ENCODE measurements around the gene NFYC. TPM values are rescaled to one million over a fixed set of nuclear protein-coding genes. Genes with fewer than 3 reads are reported as not detected.

Gene NFYC
- polyA plus RNA-seq, 4 donors, result 35.7 to 68.9 (median 42.6) TPM

- 85 to 93% (median 89%) methylated on average over 4 of the region's 4 CpGs for WGBS, 3 donors
- DNase-seq, result no peak
- H3K4me1 ChIP-seq (ENCODE audit: control insufficient read depth in 3 of 3, insufficient read depth in 2 of 3, low read depth in 1 of 3, low read length in 2 of 3), result peaks cover 0 to 3% (median 2%) of the 10 kb centered on the region in 3 donors
- H3K36me3 ChIP-seq (ENCODE audit: control insufficient read depth in 3 of 3, insufficient read depth in 2 of 3, low read depth in 1 of 3, low read length in 3 of 3), result no peaks in the 10 kb centered on the region
- H3K27ac ChIP-seq (ENCODE audit: low read depth in 1 of 3, low read length in 2 of 3), result no peak overlapping the region
- H3K4me3 ChIP-seq (ENCODE audit: low read depth in 1 of 3, low read length in 3 of 3), result no peak overlapping the region
- no peaks in the 10 kb centered on the region for H3K9me3 ChIP-seq (ENCODE audit: control insufficient read depth in 2 of 2, insufficient read depth in 1 of 2, low read depth in 1 of 2, low read length in 1 of 2)
- peaks cover 0 to 2% (median 0%) of the 10 kb centered on the region in 3 donors for H3K27me3 ChIP-seq (ENCODE audit: control insufficient read depth in 3 of 3, insufficient read depth in 3 of 3, low read length in 3 of 3)
- no peak for FAIRE-seq
These were observed 18.1 kb upstream of the NFYC start for GRCh38 chr1:40673452-40673851.

- Histone ChIP-seq H3K4me3 (ENCODE audit: low read depth in 1 of 3, low read length in 3 of 3) (no peak overlapping the region), H3K27me3 (ENCODE audit: control insufficient read depth in 3 of 3, insufficient read depth in 3 of 3, low read length in 3 of 3) (peaks cover 0 to 2% (median 0%) of the 10 kb centered on the region in 3 donors), H3K27ac (ENCODE audit: low read depth in 1 of 3, low read length in 2 of 3) (no peak overlapping the region), H3K36me3 (ENCODE audit: control insufficient read depth in 3 of 3, insufficient read depth in 2 of 3, low read depth in 1 of 3, low read length in 3 of 3) (no peaks in the 10 kb centered on the region), H3K4me1 (ENCODE audit: control insufficient read depth in 3 of 3, insufficient read depth in 2 of 3, low read depth in 1 of 3, low read length in 2 of 3) (no peaks in the 10 kb centered on the region), H3K9me3 (ENCODE audit: control insufficient read depth in 2 of 2, insufficient read depth in 1 of 2, low read depth in 1 of 2, low read length in 1 of 2) (no peaks in the 10 kb centered on the region)
- 29 to 70% (median 48%) methylated on average over 1 of the region's 1 CpG for WGBS, 3 donors
- DNase-seq (no peak), FAIRE-seq (no peak)
These were observed 15.0 kb upstream of the NFYC start for GRCh38 chr1:40676501-40676900.

- H3K27ac ChIP-seq (ENCODE audit: low read depth in 1 of 3, low read length in 2 of 3), result no peak overlapping the region
- DNase-seq, result no peak
- H3K36me3 ChIP-seq (ENCODE audit: control insufficient read depth in 3 of 3, insufficient read depth in 2 of 3, low read depth in 1 of 3, low read length in 3 of 3), result no peaks in the 10 kb centered on the region
- WGBS, 3 donors, result 93 to 97% (median 94%) methylated on average over 2 of the region's 2 CpGs
- H3K9me3 ChIP-seq (ENCODE audit: control insufficient read depth in 2 of 2, insufficient read depth in 1 of 2, low read depth in 1 of 2, low read length in 1 of 2), result no peaks in the 10 kb centered on the region
- H3K4me1 ChIP-seq (ENCODE audit: control insufficient read depth in 3 of 3, insufficient read depth in 2 of 3, low read depth in 1 of 3, low read length in 2 of 3), result no peaks in the 10 kb centered on the region
- H3K4me3 ChIP-seq (ENCODE audit: low read depth in 1 of 3, low read length in 3 of 3), result no peak overlapping the region
- H3K27me3 ChIP-seq (ENCODE audit: control insufficient read depth in 3 of 3, insufficient read depth in 3 of 3, low read length in 3 of 3), result peaks cover 0 to 2% (median 0%) of the 10 kb centered on the region in 3 donors
- FAIRE-seq, result no peak
These were observed 12.1 kb upstream of the NFYC start for GRCh38 chr1:40679165-40679953.

GRCh38 chr1:40684669-40685068 is 6.8 kb upstream of the NFYC start:
- Histone ChIP-seq H3K27ac (ENCODE audit: low read depth in 1 of 3, low read length in 2 of 3) (no peak overlapping the region), H3K4me1 (ENCODE audit: control insufficient read depth in 3 of 3, insufficient read depth in 2 of 3, low read depth in 1 of 3, low read length in 2 of 3) (no peaks in the 10 kb centered on the region), H3K4me3 (ENCODE audit: low read depth in 1 of 3, low read length in 3 of 3) (no peak overlapping the region), H3K36me3 (ENCODE audit: control insufficient read depth in 3 of 3, insufficient read depth in 2 of 3, low read depth in 1 of 3, low read length in 3 of 3) (peaks cover 0 to 7% (median 0%) of the 10 kb centered on the region in 3 donors), H3K9me3 (ENCODE audit: control insufficient read depth in 2 of 2, insufficient read depth in 1 of 2, low read depth in 1 of 2, low read length in 1 of 2) (peaks cover 0 to 4% of the 10 kb centered on the region in 2 donors), H3K27me3 (ENCODE audit: control insufficient read depth in 3 of 3, insufficient read depth in 3 of 3, low read length in 3 of 3) (no peaks in the 10 kb centered on the region)
- no peak for FAIRE-seq
- 91 to 94% (median 92%) methylated on average over 3 of the region's 3 CpGs for WGBS, 3 donors
- DNase-seq, result no peak

GRCh38 chr1:40687059-40687458 is 4.4 kb upstream of the NFYC start:
- peaks cover 0 to 4% of the 10 kb centered on the region in 2 donors for H3K9me3 ChIP-seq (ENCODE audit: control insufficient read depth in 2 of 2, insufficient read depth in 1 of 2, low read depth in 1 of 2, low read length in 1 of 2)
- DNase-seq (no peak), FAIRE-seq (no peak)
- peaks cover 0 to 7% (median 0%) of the 10 kb centered on the region in 3 donors for H3K36me3 ChIP-seq (ENCODE audit: control insufficient read depth in 3 of 3, insufficient read depth in 2 of 3, low read depth in 1 of 3, low read length in 3 of 3)
- no peak overlapping the region for H3K4me3 ChIP-seq (ENCODE audit: low read depth in 1 of 3, low read length in 3 of 3)
- WGBS, 3 donors, result 95 to 96% (median 96%) methylated on average over 7 of the region's 7 CpGs
- H3K27me3 ChIP-seq (ENCODE audit: control insufficient read depth in 3 of 3, insufficient read depth in 3 of 3, low read length in 3 of 3), result no peaks in the 10 kb centered on the region
- peaks cover 0 to 2% (median 0%) of the 10 kb centered on the region in 3 donors for H3K4me1 ChIP-seq (ENCODE audit: control insufficient read depth in 3 of 3, insufficient read depth in 2 of 3, low read depth in 1 of 3, low read length in 2 of 3)
- H3K27ac ChIP-seq (ENCODE audit: low read depth in 1 of 3, low read length in 2 of 3), result no peak overlapping the region

- Histone ChIP-seq H3K9me3 (ENCODE audit: control insufficient read depth in 2 of 2, insufficient read depth in 1 of 2, low read depth in 1 of 2, low read length in 1 of 2) (peaks cover 0 to 4% of the 10 kb centered on the region in 2 donors), H3K36me3 (ENCODE audit: control insufficient read depth in 3 of 3, insufficient read depth in 2 of 3, low read depth in 1 of 3, low read length in 3 of 3) (peaks cover 0 to 7% (median 0%) of the 10 kb centered on the region in 3 donors), H3K27me3 (ENCODE audit: control insufficient read depth in 3 of 3, insufficient read depth in 3 of 3, low read length in 3 of 3) (no peaks in the 10 kb centered on the region), H3K4me1 (ENCODE audit: control insufficient read depth in 3 of 3, insufficient read depth in 2 of 3, low read depth in 1 of 3, low read length in 2 of 3) (peaks cover 0 to 2% (median under 1%) of the 10 kb centered on the region in 3 donors), H3K4me3 (ENCODE audit: low read depth in 1 of 3, low read length in 3 of 3) (no peak overlapping the region), H3K27ac (ENCODE audit: low read depth in 1 of 3, low read length in 2 of 3) (no peak overlapping the region)
- WGBS, 3 donors, result 96 to 99% (median 96%) methylated on average over 6 of the region's 6 CpGs
- no peak for FAIRE-seq
- no peak for DNase-seq
These were observed 3.8 kb upstream of the NFYC start for GRCh38 chr1:40687661-40688060.

- Histone ChIP-seq H3K9me3 (ENCODE audit: control insufficient read depth in 2 of 2, insufficient read depth in 1 of 2, low read depth in 1 of 2, low read length in 1 of 2) (peaks cover 0 to 4% of the 10 kb centered on the region in 2 donors), H3K4me3 (ENCODE audit: low read depth in 1 of 3, low read length in 3 of 3) (no peak overlapping the region), H3K27ac (ENCODE audit: low read depth in 1 of 3, low read length in 2 of 3) (no peak overlapping the region), H3K36me3 (ENCODE audit: control insufficient read depth in 3 of 3, insufficient read depth in 2 of 3, low read depth in 1 of 3, low read length in 3 of 3) (peaks cover 0 to 7% (median 0%) of the 10 kb centered on the region in 3 donors), H3K4me1 (ENCODE audit: control insufficient read depth in 3 of 3, insufficient read depth in 2 of 3, low read depth in 1 of 3, low read length in 2 of 3) (peaks cover 8 to 9% (median 8%) of the 10 kb centered on the region in 3 donors), H3K27me3 (ENCODE audit: control insufficient read depth in 3 of 3, insufficient read depth in 3 of 3, low read length in 3 of 3) (no peaks in the 10 kb centered on the region)
- no peak for FAIRE-seq
- 22 to 38% (median 29%) methylated on average over 1 of the region's 1 CpG for WGBS, 3 donors
- no peak for DNase-seq
These were observed 1.8 kb upstream of the NFYC start for GRCh38 chr1:40689737-40690136.

GRCh38 chr1:40690771-40691537 is 550 bp upstream of the NFYC start:
- Histone ChIP-seq H3K4me1 (ENCODE audit: control insufficient read depth in 3 of 3, insufficient read depth in 2 of 3, low read depth in 1 of 3, low read length in 2 of 3) (peaks cover 8 to 11% (median 9%) of the 10 kb centered on the region in 3 donors), H3K4me3 (ENCODE audit: low read depth in 1 of 3, low read length in 3 of 3) (peak overlapping the region; percentile 30 to 89 (median 63)), H3K36me3 (ENCODE audit: control insufficient read depth in 3 of 3, insufficient read depth in 2 of 3, low read depth in 1 of 3, low read length in 3 of 3) (peaks cover 0 to 2% (median 0%) of the 10 kb centered on the region in 3 donors), H3K27me3 (ENCODE audit: control insufficient read depth in 3 of 3, insufficient read depth in 3 of 3, low read length in 3 of 3) (no peaks in the 10 kb centered on the region), H3K27ac (ENCODE audit: low read depth in 1 of 3, low read length in 2 of 3) (peak overlapping the region; percentile 88 to 99 (median 96)), H3K9me3 (ENCODE audit: control insufficient read depth in 2 of 2, insufficient read depth in 1 of 2, low read depth in 1 of 2, low read length in 1 of 2) (no peaks in the 10 kb centered on the region)
- DNase-seq (peak in 1 of 2 donors; percentile 5), FAIRE-seq (no peak)
- WGBS, 3 donors, result 19 to 27% (median 23%) methylated on average over 18 of the region's 18 CpGs
